Activated CD8-positive, alpha-beta memory T cell treated with anti-CD3 and anti-CD28 coated beads, Interleukin-2, amount 10 ng/mL, durations not matched to agents 7 days and 5 days (primary cell): Measurements from ENCODE around the gene CACNG6. TPM values are rescaled to one million over a fixed set of nuclear protein-coding genes. Genes with fewer than 3 reads are reported as not detected.

ENCODE experiments used
- ATAC-seq: fragments of 150-1000 bp; cut with Tn5 transposase; one replicate; pipeline ENCODE4 v1.10.0; 2021; ENCODE audit warnings: moderate library complexity
- CTCF ChIA-PET: fragments of 350-600 bp; sonication (Branson Sonifier 250); formaldehyde crosslinking; loops from one replicate; lab custom pipeline; 2021; ENCODE audit warnings: antibody characterized with exemption; lab: Charles Lee
- DNase-seq: peaks from one replicate; pipeline ENCODE4 v3.0.0-alpha.2; 2020
- H3K27ac Mint-ChIP-seq: one replicate; pipeline ENCODE4 v1.8.0; 2021; ENCODE audit warnings: mild to moderate bottlenecking, mixed read lengths
- H3K27me3 Mint-ChIP-seq: one replicate; pipeline ENCODE4 v1.8.0; 2021; ENCODE audit warnings: mixed read lengths
- H3K36me3 Mint-ChIP-seq: one replicate; pipeline ENCODE4 v1.8.0; 2021; ENCODE audit warnings: mild to moderate bottlenecking, mixed read lengths
- H3K4me1 Mint-ChIP-seq: one replicate; pipeline ENCODE4 v1.8.0; 2021; ENCODE audit warnings: mixed read lengths
- H3K4me3 Mint-ChIP-seq: one replicate; pipeline ENCODE4 v1.8.0; 2021; ENCODE audit warnings: mild to moderate bottlenecking, moderate library complexity, mixed read lengths
- H3K9me3 Mint-ChIP-seq: one replicate; pipeline ENCODE4 v1.8.0; 2022; ENCODE audit warnings: low read depth, mixed read lengths
- total RNA-seq, 2 experiments: library from RNA; stranded (reverse); gene quantifications; one replicate each; pipeline ENCODE4 v1.2.3, GENCODE V29; 2021

CACNG6 gene
- total RNA-seq, 2 experiments from 2014 or later: not detected

DNA sequence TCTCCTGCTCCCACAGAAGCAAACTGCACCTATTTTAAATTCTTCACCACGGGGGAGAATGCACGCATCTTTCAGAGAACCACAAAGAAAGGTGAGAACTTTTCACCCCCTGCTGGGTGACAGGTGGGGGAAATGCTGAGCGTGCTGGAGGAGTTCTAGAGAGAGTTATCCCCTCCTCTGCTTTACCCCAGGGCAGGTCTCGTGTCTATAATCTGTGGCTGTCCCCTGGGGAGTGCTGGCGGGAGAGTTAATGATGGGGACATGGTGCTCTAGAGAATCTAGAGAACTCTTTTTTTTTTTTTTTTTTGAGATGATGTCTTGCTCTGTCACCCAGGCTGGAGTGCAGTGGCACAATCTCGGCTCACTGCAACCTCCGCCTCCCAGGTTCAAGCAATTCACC, 6.8 kb downstream of the CACNG6 start:
- Mint-ChIP-seq H3K27me3 (peaks cover 19% of the 10 kb centered on the region), H3K9me3 (no peaks in the 10 kb centered on the region)
- CTCF ChIA-PET: no interaction called here

DNA sequence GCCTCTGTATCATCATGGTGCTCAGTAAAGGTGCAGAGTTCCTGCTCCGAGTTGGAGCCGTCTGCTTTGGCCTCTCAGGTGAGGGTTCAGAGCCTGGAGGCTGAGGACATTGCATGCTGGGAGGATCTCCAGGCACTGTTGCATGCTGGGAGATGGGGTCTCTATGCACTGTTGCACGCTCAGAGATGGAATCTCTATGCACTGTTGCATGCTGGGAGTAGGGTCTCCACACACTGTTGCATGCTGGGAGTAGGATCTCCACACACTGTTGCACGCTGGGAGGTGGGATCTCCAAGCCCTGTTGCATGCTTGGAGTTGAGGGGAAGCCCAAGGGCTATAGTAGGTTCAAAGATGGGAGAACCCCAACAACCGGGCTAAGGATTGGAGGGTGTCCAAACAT, 8.3 kb downstream of the CACNG6 start:
- DNase-seq (no peak), ATAC-seq (no peak)
- H3K9me3 Mint-ChIP-seq: no peaks in the 10 kb centered on the region
- H3K27ac Mint-ChIP-seq: no peak overlapping the region
- no peaks in the 10 kb centered on the region for H3K36me3 Mint-ChIP-seq
- CTCF ChIA-PET: no interaction called here
- peaks cover 6% of the 10 kb centered on the region for H3K27me3 Mint-ChIP-seq
- no peaks in the 10 kb centered on the region for H3K4me1 Mint-ChIP-seq
- no peak overlapping the region for H3K4me3 Mint-ChIP-seq

More for the DNA sequence above, 6.8 kb downstream of the CACNG6 start:
- H3K27ac Mint-ChIP-seq: no peak overlapping the region
- no peaks in the 10 kb centered on the region for H3K4me1 Mint-ChIP-seq
- DNase-seq (no peak), ATAC-seq (no peak)
- no peak overlapping the region for H3K4me3 Mint-ChIP-seq
- no peaks in the 10 kb centered on the region for H3K36me3 Mint-ChIP-seq

DNA sequence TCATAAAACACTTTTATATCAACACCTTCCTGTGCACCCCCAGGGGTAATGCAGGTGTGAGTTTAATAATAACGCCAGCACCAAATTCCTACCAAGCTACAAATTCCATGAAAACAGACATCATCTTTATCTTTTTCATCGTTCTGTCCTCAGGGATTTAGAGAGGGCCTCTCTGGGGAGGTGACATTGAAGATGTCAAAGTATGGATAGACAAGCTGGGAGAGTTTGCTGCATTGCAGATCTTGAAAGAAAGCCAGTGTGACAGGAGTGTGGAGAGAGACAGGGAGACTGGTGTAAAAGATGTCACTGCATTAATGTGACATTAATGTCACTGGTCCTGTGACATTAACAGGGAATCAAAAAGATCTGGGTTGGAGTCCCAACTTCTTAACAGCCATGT, 10.1 kb downstream of the CACNG6 start:
- peaks cover 6% of the 10 kb centered on the region for H3K27me3 Mint-ChIP-seq
- no peak for DNase-seq
- ATAC-seq: no peak
- CTCF ChIA-PET: interaction anchor here (1.4 to 1.8 kb wide), 2 partner anchors 23 to 24 kb away, joined by 3 to 7 read pairs; no protein-coding TSS in a partner anchor
- H3K27ac Mint-ChIP-seq: no peak overlapping the region
- H3K9me3 Mint-ChIP-seq: no peaks in the 10 kb centered on the region
- no peaks in the 10 kb centered on the region for H3K4me1 Mint-ChIP-seq
- no peaks in the 10 kb centered on the region for H3K36me3 Mint-ChIP-seq
- H3K4me3 Mint-ChIP-seq: no peak overlapping the region

DNA sequence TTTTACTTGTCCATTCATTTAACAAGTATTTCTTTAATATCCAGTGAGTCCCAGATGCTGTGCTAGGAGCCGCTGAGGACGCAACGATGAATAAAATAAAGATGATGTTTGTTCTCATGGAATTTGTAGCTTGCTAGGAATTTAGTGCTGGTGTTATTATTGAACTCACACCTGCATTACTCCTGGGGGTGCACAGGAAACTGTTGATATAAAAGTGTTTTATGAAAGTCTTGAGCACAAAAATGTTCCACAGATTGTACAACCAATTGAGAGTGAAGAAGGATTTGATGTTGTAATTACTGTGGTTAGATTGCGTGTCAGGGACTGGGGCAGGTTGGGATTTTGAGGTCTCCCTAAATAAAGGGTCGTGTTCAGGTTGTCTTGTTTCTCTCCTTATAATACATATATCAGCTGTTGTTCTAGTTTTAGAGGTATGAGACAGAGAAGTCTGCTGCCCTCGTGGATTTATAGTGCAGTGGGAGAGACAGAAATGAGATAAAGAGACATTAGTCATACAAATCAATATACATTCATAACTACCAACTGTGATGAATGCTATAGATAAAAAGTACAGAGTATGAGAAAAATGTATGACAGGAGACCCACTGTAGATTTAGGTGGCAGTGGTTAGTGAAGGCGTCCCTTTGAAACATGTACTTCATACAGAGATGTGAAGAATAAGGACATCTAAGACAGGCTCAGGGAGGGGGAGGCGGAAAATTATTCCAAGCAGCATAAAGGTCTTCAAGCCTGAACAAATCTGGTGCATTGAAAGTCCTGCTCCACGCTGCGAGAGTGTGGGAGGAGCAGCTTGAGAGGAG, 11.3 kb downstream of the CACNG6 start:
- no peaks in the 10 kb centered on the region for H3K4me1 Mint-ChIP-seq
- no peak overlapping the region for H3K27ac Mint-ChIP-seq
- H3K9me3 Mint-ChIP-seq: no peaks in the 10 kb centered on the region
- CTCF ChIA-PET: interaction anchor here (0.7 kb wide), 1 partner anchor 10 kb away, joined by 3 read pairs; no protein-coding TSS in a partner anchor
- no peak overlapping the region for H3K4me3 Mint-ChIP-seq
- DNase-seq: no peak
- peaks cover 6% of the 10 kb centered on the region for H3K27me3 Mint-ChIP-seq
- no peak for ATAC-seq
- H3K36me3 Mint-ChIP-seq: no peaks in the 10 kb centered on the region

DNA sequence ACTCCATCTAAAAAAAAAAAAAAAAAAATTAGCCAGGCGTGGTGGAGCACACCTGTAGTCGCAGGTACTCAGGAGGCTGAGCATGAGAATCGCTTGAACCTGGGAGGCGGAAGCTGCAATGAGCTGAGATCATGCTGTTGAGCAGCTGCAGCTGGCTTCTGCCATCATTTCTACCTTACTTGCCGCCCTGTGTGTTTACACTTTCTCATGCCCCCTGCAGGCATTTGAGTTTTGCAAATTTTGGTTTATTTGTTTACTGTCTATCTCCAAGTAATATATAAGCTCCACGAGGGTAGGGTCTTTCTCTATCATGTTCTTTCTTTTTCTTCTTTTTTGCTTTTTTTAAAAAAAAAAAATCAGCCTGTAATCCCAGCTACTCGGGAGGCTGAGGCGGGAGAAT, 18.0 kb downstream of the CACNG6 start:
- CTCF ChIA-PET: interaction anchor here (0.9 kb wide), 1 partner anchor 14 kb away, joined by 3 read pairs; no protein-coding TSS in a partner anchor
- no peaks in the 10 kb centered on the region for H3K9me3 Mint-ChIP-seq
- H3K27ac Mint-ChIP-seq: no peak overlapping the region
- H3K36me3 Mint-ChIP-seq: no peaks in the 10 kb centered on the region
- ATAC-seq (no peak), DNase-seq (no peak)
- no peak overlapping the region for H3K4me3 Mint-ChIP-seq
- H3K4me1 Mint-ChIP-seq: peaks cover 3% of the 10 kb centered on the region
- peaks cover 2% of the 10 kb centered on the region for H3K27me3 Mint-ChIP-seq

DNA sequence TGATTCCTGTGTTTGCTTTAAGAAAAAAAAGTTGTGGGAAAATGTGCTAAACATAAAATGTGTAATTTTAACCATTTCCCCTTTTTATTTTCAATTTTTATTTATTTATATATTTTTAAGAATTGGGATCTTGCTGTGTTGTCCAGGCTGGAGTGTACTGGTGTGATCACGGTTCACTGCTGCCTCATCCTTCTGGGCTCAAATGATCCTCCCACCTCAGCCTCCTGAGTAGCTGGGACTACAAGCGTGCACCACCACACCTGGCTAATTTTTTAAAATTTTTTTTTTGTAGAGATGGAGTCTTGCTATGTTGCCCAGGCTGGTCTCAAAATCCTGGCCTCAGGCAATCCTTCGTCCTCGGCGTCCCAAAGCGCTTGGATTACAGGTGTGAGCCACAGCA, 19.0 kb downstream of the CACNG6 start:
- Mint-ChIP-seq H3K27ac (no peak overlapping the region), H3K36me3 (no peaks in the 10 kb centered on the region), H3K4me3 (no peak overlapping the region), H3K9me3 (no peaks in the 10 kb centered on the region), H3K27me3 (peaks cover 2% of the 10 kb centered on the region), H3K4me1 (peaks cover 3% of the 10 kb centered on the region)
- DNase-seq (no peak), ATAC-seq (no peak)
- CTCF ChIA-PET: no interaction called here

DNA sequence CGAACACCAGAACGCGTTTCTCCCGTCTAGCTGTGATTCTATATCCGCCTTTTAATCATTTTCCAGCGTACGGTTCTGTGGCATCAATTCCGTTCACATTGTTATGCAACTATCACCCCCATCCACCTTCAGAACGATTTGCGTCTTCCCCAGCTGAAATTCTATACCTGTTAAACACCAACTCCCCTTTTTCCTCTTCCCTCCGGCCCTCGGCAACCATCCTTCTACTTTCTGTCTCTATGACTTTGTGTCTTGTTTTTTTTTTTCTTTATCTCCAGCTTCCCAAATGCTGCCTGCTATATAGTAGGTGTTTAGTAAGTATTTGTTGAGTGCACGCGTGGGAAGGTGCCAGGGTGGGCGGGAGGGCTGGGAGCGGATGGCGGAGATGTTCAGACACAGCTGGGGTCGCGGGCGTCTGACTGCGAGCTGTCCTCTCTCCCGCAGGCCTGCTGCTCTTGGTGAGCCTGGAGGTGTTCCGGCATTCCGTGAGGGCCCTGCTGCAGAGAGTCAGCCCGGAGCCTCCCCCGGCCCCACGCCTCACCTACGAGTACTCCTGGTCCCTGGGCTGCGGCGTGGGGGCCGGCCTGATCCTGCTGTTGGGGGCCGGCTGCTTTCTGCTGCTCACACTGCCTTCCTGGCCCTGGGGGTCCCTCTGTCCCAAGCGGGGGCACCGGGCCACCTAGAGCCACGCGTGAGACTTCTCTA, 20.2 kb downstream of the CACNG6 start:
- CTCF ChIA-PET: no interaction called here

DNA sequence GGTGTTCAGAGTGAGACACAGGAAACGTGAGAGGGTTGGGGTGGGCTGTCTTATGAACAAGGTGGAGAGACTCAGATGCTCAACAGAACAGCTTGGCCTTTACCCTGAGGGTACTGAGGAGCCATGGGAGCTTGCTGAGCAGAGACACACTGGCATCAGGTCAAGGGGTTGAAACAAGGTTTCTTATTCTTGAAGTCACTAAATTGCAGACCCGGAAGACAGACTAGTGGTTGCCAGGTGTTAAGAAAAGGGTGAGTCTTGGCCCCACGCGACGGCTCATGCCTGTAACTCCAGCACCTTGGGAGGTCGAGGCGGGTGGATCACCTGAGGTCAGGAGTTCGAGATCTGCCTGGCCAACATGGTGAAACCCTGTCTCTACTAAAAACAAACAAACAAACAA, 22.4 kb downstream of the CACNG6 start:
- Mint-ChIP-seq H3K4me3 (no peak overlapping the region), H3K9me3 (no peaks in the 10 kb centered on the region), H3K36me3 (no peaks in the 10 kb centered on the region), H3K4me1 (no peaks in the 10 kb centered on the region), H3K27ac (no peak overlapping the region), H3K27me3 (peaks cover 11% of the 10 kb centered on the region)
- CTCF ChIA-PET: interaction anchor here (1.6 kb wide), 1 partner anchor 221 kb away, joined by 3 read pairs; no protein-coding TSS in a partner anchor
- DNase-seq (no peak), ATAC-seq (no peak)

More for the DNA sequence above, 20.2 kb downstream of the CACNG6 start:
- no peak for DNase-seq
- H3K9me3 Mint-ChIP-seq: no peaks in the 10 kb centered on the region
- peaks cover 2% of the 10 kb centered on the region for H3K27me3 Mint-ChIP-seq
- H3K36me3 Mint-ChIP-seq: no peaks in the 10 kb centered on the region
- peaks cover 3% of the 10 kb centered on the region for H3K4me1 Mint-ChIP-seq
- no peak overlapping the region for H3K27ac Mint-ChIP-seq
- ATAC-seq: no peak
- no peak overlapping the region for H3K4me3 Mint-ChIP-seq

DNA sequence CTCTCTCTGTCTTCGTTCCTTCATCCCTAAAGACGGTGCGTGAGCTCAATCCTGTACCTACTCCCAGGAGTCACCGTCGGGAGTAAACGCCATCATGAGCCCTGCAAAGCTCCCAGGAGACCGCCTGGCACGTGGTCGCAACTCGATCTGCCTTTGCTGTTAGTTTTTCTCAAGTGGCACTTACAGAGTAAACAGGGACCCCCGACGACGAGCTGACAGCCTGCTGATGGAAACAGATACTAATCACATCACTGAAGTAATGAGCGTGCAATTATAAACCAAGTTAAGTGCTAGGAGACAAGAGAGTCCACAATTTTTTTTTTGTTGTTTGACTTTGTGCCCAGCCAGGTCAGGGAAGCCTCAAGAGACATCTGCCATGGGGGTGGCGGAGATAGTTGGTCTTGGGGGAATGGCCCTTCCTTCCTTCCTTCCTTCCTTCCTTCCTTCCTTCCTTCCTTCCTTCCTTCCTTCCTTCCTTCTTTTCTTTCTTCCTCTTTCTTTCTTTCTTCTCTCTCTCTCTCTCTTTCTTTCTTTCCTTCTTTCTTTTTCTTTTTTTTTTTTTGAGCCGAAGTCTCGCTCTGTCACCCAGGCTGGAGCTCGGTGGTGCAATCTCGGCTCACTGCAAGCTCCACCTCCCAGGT, 23.6 kb downstream of the CACNG6 start:
- no peaks in the 10 kb centered on the region for H3K9me3 Mint-ChIP-seq
- no peak for ATAC-seq
- DNase-seq: no peak
- H3K4me3 Mint-ChIP-seq: no peak overlapping the region
- H3K36me3 Mint-ChIP-seq: no peaks in the 10 kb centered on the region
- peaks cover 2% of the 10 kb centered on the region for H3K4me1 Mint-ChIP-seq
- CTCF ChIA-PET: interaction anchor here (1.6 kb wide), 1 partner anchor 222 kb away, joined by 3 read pairs; no protein-coding TSS in a partner anchor
- H3K27me3 Mint-ChIP-seq: peaks cover 11% of the 10 kb centered on the region
- H3K27ac Mint-ChIP-seq: no peak overlapping the region

DNA sequence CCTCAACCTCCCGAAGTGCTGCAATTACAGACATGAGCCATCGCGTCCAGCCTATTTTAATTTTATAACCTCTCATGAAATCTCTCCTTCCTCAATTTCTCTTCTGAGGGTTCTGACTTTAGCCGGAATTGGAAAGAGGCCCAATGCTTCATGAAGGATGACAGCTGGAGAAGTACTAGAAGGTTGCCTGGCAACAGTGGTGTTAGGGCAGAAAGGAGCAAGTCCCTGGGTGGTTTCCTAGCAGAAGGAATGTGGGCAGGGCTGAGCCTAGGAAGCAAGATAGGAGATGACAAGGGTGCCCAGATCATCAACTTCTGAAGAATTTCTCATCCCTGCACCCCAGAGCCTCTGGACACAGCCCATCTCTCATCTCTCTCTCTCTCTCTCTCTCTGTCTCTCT, 25.8 kb downstream of the CACNG6 start:
- no peak overlapping the region for H3K27ac Mint-ChIP-seq
- CTCF ChIA-PET: interaction anchor here (0.7 kb wide), 1 partner anchor 225 kb away, joined by 3 read pairs; no protein-coding TSS in a partner anchor
- H3K9me3 Mint-ChIP-seq: no peaks in the 10 kb centered on the region
- H3K4me3 Mint-ChIP-seq: no peak overlapping the region
- DNase-seq (no peak), ATAC-seq (no peak)
- peaks cover 8% of the 10 kb centered on the region for H3K4me1 Mint-ChIP-seq
- no peaks in the 10 kb centered on the region for H3K36me3 Mint-ChIP-seq
- peaks cover 15% of the 10 kb centered on the region for H3K27me3 Mint-ChIP-seq

DNA sequence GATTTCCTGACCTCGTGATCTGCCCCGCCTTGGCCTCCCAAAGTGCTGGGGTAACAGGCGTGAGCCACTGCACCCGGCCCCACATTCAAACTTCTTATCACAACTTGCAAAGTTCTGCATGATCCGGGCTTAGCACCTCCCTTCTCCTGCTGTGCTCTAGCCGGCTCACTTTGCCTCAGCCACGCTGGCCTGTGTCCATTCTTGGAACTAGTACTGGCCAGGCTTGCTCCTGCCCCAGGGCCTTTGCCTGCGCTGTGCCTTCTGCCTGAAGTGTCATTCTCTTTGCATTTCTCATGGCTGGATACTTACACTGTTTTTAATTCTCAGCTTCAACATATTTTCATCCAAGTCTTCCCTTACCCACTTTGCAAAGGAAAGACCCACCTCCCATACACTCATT, 29.9 kb downstream of the CACNG6 start:
- H3K27ac Mint-ChIP-seq: no peak overlapping the region
- CTCF ChIA-PET: interaction anchor here (1.1 to 1.2 kb wide), 2 partner anchors 228 kb away, joined by 3 to 4 read pairs; no protein-coding TSS in a partner anchor
- ATAC-seq: no peak
- H3K4me1 Mint-ChIP-seq: peaks cover 14% of the 10 kb centered on the region
- no peak overlapping the region for H3K4me3 Mint-ChIP-seq
- DNase-seq: no peak
- H3K9me3 Mint-ChIP-seq: no peaks in the 10 kb centered on the region
- no peaks in the 10 kb centered on the region for H3K36me3 Mint-ChIP-seq
- H3K27me3 Mint-ChIP-seq: peaks cover 24% of the 10 kb centered on the region

DNA sequence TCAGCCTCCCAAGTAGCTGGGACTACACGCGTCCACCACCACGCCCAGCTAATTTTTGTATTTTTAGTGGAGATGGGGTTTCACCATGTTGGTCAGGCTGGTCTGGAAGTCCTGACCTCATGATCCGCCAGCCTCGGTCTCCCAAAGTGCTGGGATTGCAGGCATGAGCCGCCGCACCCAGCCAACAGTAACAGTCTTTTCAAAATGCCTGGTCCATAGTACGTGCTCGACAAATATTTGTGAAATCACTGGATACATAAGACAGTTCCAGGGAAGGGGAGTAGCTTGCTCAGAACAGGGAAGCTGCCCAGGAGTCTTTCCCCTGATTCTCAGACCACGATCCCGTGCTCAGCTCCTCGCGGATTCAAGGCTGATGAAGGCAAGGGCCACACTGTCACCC, 30.5 kb downstream of the CACNG6 start:
- no peak overlapping the region for H3K4me3 Mint-ChIP-seq
- DNase-seq: no peak
- CTCF ChIA-PET: interaction anchor here (0.6 to 2.5 kb wide), 4 partner anchors 9 to 229 kb away, joined by 3 to 11 read pairs (median 4); no protein-coding TSS in a partner anchor
- peaks cover 24% of the 10 kb centered on the region for H3K27me3 Mint-ChIP-seq
- no peaks in the 10 kb centered on the region for H3K36me3 Mint-ChIP-seq
- H3K27ac Mint-ChIP-seq: no peak overlapping the region
- H3K9me3 Mint-ChIP-seq: no peaks in the 10 kb centered on the region
- H3K4me1 Mint-ChIP-seq: peaks cover 14% of the 10 kb centered on the region
- no peak for ATAC-seq

DNA sequence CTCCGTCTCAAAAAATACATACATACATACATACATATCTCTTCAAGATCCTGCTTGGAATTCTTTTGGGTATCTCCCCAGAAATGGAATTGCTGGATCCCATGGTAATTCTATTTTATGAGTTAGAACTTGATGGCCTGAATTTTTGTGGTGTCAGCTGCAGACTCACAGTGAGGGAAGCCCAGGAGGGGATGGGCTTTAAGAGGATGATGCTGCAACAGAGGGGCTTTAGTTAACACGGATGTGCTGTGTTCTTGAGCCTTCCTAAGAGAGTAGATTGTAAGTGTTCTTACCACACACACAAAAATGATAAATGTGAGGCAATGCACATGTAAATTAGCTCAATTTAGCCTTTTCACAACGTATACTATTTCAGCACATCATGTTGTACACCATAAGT, 31.8 kb downstream of the CACNG6 start:
- no peaks in the 10 kb centered on the region for H3K36me3 Mint-ChIP-seq
- no peak overlapping the region for H3K27ac Mint-ChIP-seq
- peaks cover 18% of the 10 kb centered on the region for H3K27me3 Mint-ChIP-seq
- no peak for ATAC-seq
- DNase-seq: no peak
- H3K9me3 Mint-ChIP-seq: no peaks in the 10 kb centered on the region
- no peak overlapping the region for H3K4me3 Mint-ChIP-seq
- CTCF ChIA-PET: interaction anchor here (0.8 to 3.8 kb wide), 28 partner anchors 8 to 828 kb away, joined by 3 to 67 read pairs (median 4); partner anchors contain the start of genes MYADM and PRKCG
- H3K4me1 Mint-ChIP-seq: peaks cover 14% of the 10 kb centered on the region
